IMR-90 (cell line): Measurements from ENCODE around the gene KIF18B. TPM values are rescaled to one million over a fixed set of nuclear protein-coding genes. Genes with fewer than 3 reads are reported as not detected.

Source experiments
- ATAC-seq: fragments of 200-7000 bp; cut with Tn5 transposase; 2 replicates; pipeline ENCODE4 v1.9.1; 2020; ENCODE audit warnings: low read depth, mild to moderate bottlenecking, moderate library complexity
- BruUV-seq: library from RNA; stranded (reverse); fragments of 400-500 nt; replicated peaks from 2 replicates; lab custom pipeline; 2021; lab: Mats Ljungman, UMichigan
- CTCF ChIA-PET: fragments of 300-600 bp; formaldehyde crosslinking; extraction: SDS; loops from one replicate; lab custom pipeline; 2021; ENCODE audit warnings: antibody characterized with exemption; lab: Yijun Ruan, JAX
- POLR2A ChIA-PET: fragments of 300-600 bp; sonication (Branson Sonifier 250); formaldehyde crosslinking; loops from one replicate; lab custom pipeline; 2022; ENCODE audit warnings: antibody characterized with exemption; ENCODE audit not compliant: unreplicated experiment; lab: Charles Lee
- DNase-seq: peaks from one replicate; pipeline ENCODE4 v3.0.0; 2013
- H2AFZ ChIP-seq: replicated peaks from 2 replicates; pipeline ENCODE3; 2013; ENCODE audit warnings: low read length, mild to moderate bottlenecking; ENCODE audit not compliant: poor library complexity
- H2AK5ac ChIP-seq: 2 replicates; pipeline ENCODE4 v1.6.1; 2013; ENCODE audit warnings: low read depth, low read length, inconsistent platforms
- H2AK9ac ChIP-seq: replicated peaks from 2 replicates; pipeline ENCODE3; 2013; ENCODE audit warnings: mild to moderate bottlenecking, low read depth, low read length, moderate library complexity; ENCODE audit not compliant: poor library complexity
- H2BK120ac ChIP-seq: 2 replicates; pipeline ENCODE4 v1.6.1; 2013; ENCODE audit warnings: low read depth, low read length, inconsistent platforms
- H2BK15ac ChIP-seq: 3 replicates; pipeline ENCODE4 v1.6.1; 2013; ENCODE audit warnings: low read depth, low read length, inconsistent platforms
- H2BK20ac ChIP-seq: 2 replicates; pipeline ENCODE4 v1.6.1; 2013; ENCODE audit warnings: low read depth, mild to moderate bottlenecking, inconsistent platforms, low read length, moderate library complexity
- H2BK5ac ChIP-seq: 2 replicates; pipeline ENCODE4 v1.6.1; 2013; ENCODE audit warnings: mild to moderate bottlenecking, low read depth, low read length, inconsistent platforms; ENCODE audit not compliant: poor library complexity, severe bottlenecking
- H3K14ac ChIP-seq: replicated peaks from 2 replicates; pipeline ENCODE4 v1.6.1; 2013; ENCODE audit warnings: low read depth, low read length, inconsistent platforms
- H3K18ac ChIP-seq: 2 replicates; pipeline ENCODE4 v1.6.1; 2013; ENCODE audit warnings: low read depth, low read length, control low read depth
- H3K23ac ChIP-seq: 2 replicates; pipeline ENCODE4 v1.6.1; 2013; ENCODE audit warnings: low read depth, low read length, inconsistent platforms
- H3K27ac ChIP-seq: 2 replicates; pipeline ENCODE4 v1.5.1; 2013; ENCODE audit warnings: mild to moderate bottlenecking, control low read depth, low read length; ENCODE audit not compliant: insufficient read depth
- H3K27me3 ChIP-seq: 2 replicates; pipeline ENCODE4 v1.6.1; 2013; ENCODE audit warnings: low read length; ENCODE audit not compliant: control insufficient read depth, insufficient read depth
- H3K36me3 ChIP-seq: 2 replicates; pipeline ENCODE4 v1.6.1; 2013; ENCODE audit warnings: low read length, mixed read lengths; ENCODE audit not compliant: control insufficient read depth, insufficient read depth
- H3K4ac ChIP-seq: 2 replicates; pipeline ENCODE4 v1.6.1; 2013; ENCODE audit warnings: low read depth, low read length, inconsistent platforms
- H3K4me1 ChIP-seq: 2 replicates; pipeline ENCODE4 v1.6.1; 2013; ENCODE audit warnings: low read length, mixed read lengths; ENCODE audit not compliant: control insufficient read depth, insufficient read depth
- H3K4me2 ChIP-seq: 2 replicates; pipeline ENCODE4 v1.6.1; 2013; ENCODE audit warnings: low read depth, mild to moderate bottlenecking, control low read depth, low read length, moderate library complexity
- H3K4me3 ChIP-seq: 2 replicates; pipeline ENCODE4 v1.5.1; 2013; ENCODE audit warnings: low read depth, mild to moderate bottlenecking, control low read depth, low read length, moderate library complexity; ENCODE audit not compliant: insufficient read depth
- H3K56ac ChIP-seq: 2 replicates; pipeline ENCODE4 v1.6.1; 2013; ENCODE audit warnings: low read length, inconsistent platforms; ENCODE audit not compliant: insufficient read depth; ENCODE audit errors: extremely low read depth
- H3K79me1 ChIP-seq, 2 experiments: 2 replicates each; pipeline ENCODE4 v1.6.1; 2013; ENCODE audit warnings: low read length in 2 of 2, inconsistent platforms in 1 of 2, low read depth in 1 of 2
- H3K9ac ChIP-seq: 2 replicates; pipeline ENCODE4 v1.6.1; 2013; ENCODE audit warnings: low read depth, low read length, control low read depth
- H3K9me1 ChIP-seq: 2 replicates; pipeline ENCODE4 v1.6.1; 2013; ENCODE audit warnings: low read length, inconsistent platforms; ENCODE audit not compliant: insufficient read depth
- H3K9me3 ChIP-seq: 2 replicates; pipeline ENCODE4 v1.6.1; 2013; ENCODE audit warnings: low read length; ENCODE audit not compliant: control insufficient read depth, insufficient read depth
- H4K20me1 ChIP-seq: 2 replicates; pipeline ENCODE4 v1.6.1; 2013; ENCODE audit warnings: low read length, inconsistent platforms; ENCODE audit not compliant: insufficient read depth
- H4K5ac ChIP-seq: 2 replicates; pipeline ENCODE4 v1.6.1; 2013; ENCODE audit warnings: mild to moderate bottlenecking, low read depth, low read length, control low read depth
- H4K8ac ChIP-seq, 2 experiments: 2 replicates each; pipeline ENCODE4 v1.6.1; 2013; ENCODE audit warnings: low read depth in 2 of 2, low read length in 2 of 2, control low read depth in 1 of 2, inconsistent platforms in 1 of 2
- H4K91ac ChIP-seq: 2 replicates; pipeline ENCODE4 v1.6.1; 2013; ENCODE audit warnings: low read depth, low read length, inconsistent platforms; ENCODE audit not compliant: insufficient read depth
- BHLHE40 ChIP-seq: fragments of 150-350 bp; IDR thresholded peaks from 2 replicates; pipeline ENCODE4 v1.6.1; 2016; ENCODE audit warnings: mild to moderate bottlenecking, low read depth, low read length
- WGBS, 2 experiments: methylation state at CpG; one replicate each; pipeline versions ENCODE4 v1.1.5 to v1.1.7; 2013; ENCODE audit warnings: missing lambda C conversion rate in 2 of 2; ENCODE audit not compliant: insufficient read length in 1 of 2; ENCODE audit errors: extremely low coverage in 2 of 2; 5-methylcytosine and 5-hydroxymethylcytosine counted together
- dilution Hi-C: fragments of 300-500 bp; cut with HindIII; formaldehyde crosslinking; loops from one replicate; pipeline ENCODE4 v1.14.3; 2018; ENCODE audit warnings: low sequenced_read_pairs; ENCODE audit not compliant: unreplicated experiment
- in situ Hi-C: fragments of 300-500 bp; cut with MboI; formaldehyde crosslinking; loops from 3 replicates; pipeline ENCODE4 v1.14.3; 2019; ENCODE audit warnings: low sequenced_read_pairs, inconsistent platforms, mixed read lengths
- intact Hi-C: fragments of 100-400 bp; cut with micrococcal nuclease; formaldehyde crosslinking; loops from 2 replicates; pipeline ENCODE4 v1.10.0; 2022
- polyA plus RNA-seq, 3 experiments: library from polyadenylated mRNA; depleted of rRNA; stranded (reverse); fragments of >200 nt; gene quantifications; 2 replicates each; pipeline ENCODE4 v1.2.3, GENCODE V29; 2012; ENCODE audit warnings: low replicate concordance in 1 of 3
- total RNA-seq: library from RNA; depleted of rRNA; stranded (reverse); fragments of >200 nt; gene quantifications from 2 replicates; pipeline ENCODE4 v1.2.3, GENCODE V29; 2012

KIF18B gene
- total and polyA plus RNA-seq, 2 of the 4 experiments (the other 2 are of a cell fraction): 1.3 to 16.0 TPM

GRCh38 chr17:44928136-44928535 lies 19.4 kb downstream of the KIF18B start:
- intact Hi-C loops: no loop called here
- in situ Hi-C loops: no loop called here

More at GRCh38 chr17:44928136-44928535, 19.4 kb downstream of the KIF18B start:
- ATAC-seq (no peak), DNase-seq (no peak)
- Histone ChIP-seq H3K9ac (no peak overlapping the region), H3K79me1 (peaks cover 8 to 9% of the 10 kb centered on the region in 2 experiments; a peak in 3 of 4 replicates), H2BK5ac (no peak overlapping the region), H4K91ac (no peak overlapping the region), H3K23ac (no peak overlapping the region), H2BK20ac (no peak overlapping the region), H2AFZ (no peak overlapping the region), H3K9me3 (no peaks in the 10 kb centered on the region), H3K4ac (no peak overlapping the region), H2AK5ac (no peak overlapping the region), H2AK9ac (no peak overlapping the region), H3K4me3 (no peak overlapping the region), H2BK15ac (no peak overlapping the region), H3K4me1 (no peaks in the 10 kb centered on the region), H3K27me3 (no peaks in the 10 kb centered on the region), H3K56ac (no peak overlapping the region), H3K9me1 (no peaks in the 10 kb centered on the region), H3K14ac (no peak overlapping the region), H2BK120ac (no peak overlapping the region), H3K18ac (no peak overlapping the region), H3K27ac (no peak overlapping the region), H4K20me1 (no peaks in the 10 kb centered on the region), H4K5ac (no peak overlapping the region), H4K8ac (no peak overlapping the region), H3K4me2 (no peak overlapping the region), H3K36me3 (peaks cover 12% of the 10 kb centered on the region)
- ChIA-PET POLR2A (no interaction called here), CTCF (no interaction called here)
- WGBS, 2 experiments: 100% methylated on average over 10 of the region's 15 CpGs; no CpG with 5 or more reads in 1 of the 2 experiments
- BruUV-seq: no TSS peak
- TF ChIP-seq BHLHE40: no peak
- dilution Hi-C loops: no loop called here
